HepG2 (cell line): ENCODE data around the gene FTL. TPM values are rescaled to one million over a fixed set of nuclear protein-coding genes. Genes with fewer than 3 reads are reported as not detected.

ENCODE experiments used
- AGO2 ChIP-seq: fragments of 200-400 bp; formaldehyde crosslinking; optimal IDR thresholded peaks from 2 replicates; pipeline ENCODE3; 2017; ENCODE audit warnings: mild to moderate bottlenecking, low read depth, low read length, moderate library complexity
- ARNT2 ChIP-seq: sonication (generic); formaldehyde crosslinking; IDR thresholded peaks from 2 replicates; pipeline ENCODE4 v1.8.0; 2022; ENCODE audit warnings: mild to moderate bottlenecking, low read depth, missing genetic modification reagents, moderate library complexity
- CHD4 ChIP-seq: fragments of 200-600 bp; sonication (generic); IDR thresholded peaks from 2 replicates; pipeline ENCODE4 v1.7.0; 2017; ENCODE audit warnings: mild to moderate bottlenecking, low read length, borderline replicate concordance
- DMTF1 ChIP-seq: sonication (generic); formaldehyde crosslinking; IDR thresholded peaks from 2 replicates; pipeline ENCODE4 v1.4.0; 2020; ENCODE audit warnings: mild to moderate bottlenecking, missing genetic modification reagents
- DPF2 ChIP-seq: sonication (generic); formaldehyde crosslinking; IDR thresholded peaks from 2 replicates; pipeline ENCODE4 v1.4.0; 2020; ENCODE audit warnings: mild to moderate bottlenecking, low read depth, missing genetic modification reagents, borderline replicate concordance
- ISL2 ChIP-seq: sonication (generic); formaldehyde crosslinking; IDR thresholded peaks from 2 replicates; pipeline ENCODE4 v1.5.0; 2020; ENCODE audit warnings: missing genetic modification reagents
- ISX ChIP-seq: sonication (generic); formaldehyde crosslinking; conservative IDR thresholded peaks from 2 replicates; pipeline ENCODE4 v1.5.0; 2020; ENCODE audit warnings: missing genetic modification reagents
- KDM5A ChIP-seq: fragments of 200-600 bp; sonication (generic); IDR thresholded peaks from 2 replicates; pipeline ENCODE4 v1.7.0; 2018; ENCODE audit warnings: antibody characterized with exemption, mild to moderate bottlenecking, low read length, borderline replicate concordance
- MED1 ChIP-seq: sonication (generic); formaldehyde crosslinking; IDR thresholded peaks from 2 replicates; pipeline ENCODE4 v1.4.0; 2020; ENCODE audit warnings: missing genetic modification reagents
- REL ChIP-seq: sonication (generic); formaldehyde crosslinking; conservative IDR thresholded peaks from 2 replicates; pipeline ENCODE4 v1.8.0; 2022; ENCODE audit warnings: mild to moderate bottlenecking, missing genetic modification reagents, moderate library complexity
- SRY ChIP-seq: sonication (generic); formaldehyde crosslinking; IDR thresholded peaks from 2 replicates; pipeline ENCODE4 v1.8.0; 2022; ENCODE audit warnings: mild to moderate bottlenecking, missing genetic modification reagents
- ZBTB7B ChIP-seq: sonication (generic); formaldehyde crosslinking; IDR thresholded peaks from 2 replicates; pipeline ENCODE4 v1.4.0; 2020; ENCODE audit warnings: missing genetic modification reagents
- ZNF274 ChIP-seq: sonication (generic); formaldehyde crosslinking; IDR thresholded peaks from 2 replicates; pipeline ENCODE4 v1.5.1; 2020; ENCODE audit warnings: mild to moderate bottlenecking, missing genetic modification reagents
- ZNF335 ChIP-seq: sonication (generic); formaldehyde crosslinking; IDR thresholded peaks from 2 replicates; pipeline ENCODE4 v1.4.0; 2020; ENCODE audit warnings: missing genetic modification reagents
- ZNF350 ChIP-seq: sonication (generic); formaldehyde crosslinking; IDR thresholded peaks from 2 replicates; pipeline ENCODE4 v1.4.0; 2020; ENCODE audit warnings: mild to moderate bottlenecking, low read depth, missing genetic modification reagents, borderline replicate concordance
- ZNF616 ChIP-seq: sonication (generic); formaldehyde crosslinking; IDR thresholded peaks from 2 replicates; pipeline ENCODE4 v1.5.0; 2020; ENCODE audit warnings: low read depth, mild to moderate bottlenecking, missing genetic modification reagents
- ZNF781 ChIP-seq: sonication (generic); formaldehyde crosslinking; IDR thresholded peaks from 2 replicates; pipeline ENCODE4 v1.5.1; 2020; ENCODE audit warnings: borderline replicate concordance, mild to moderate bottlenecking, missing genetic modification reagents; ENCODE audit errors: not compliant biosample characterization
- polyA plus RNA-seq, 8 experiments: library from polyadenylated mRNA; depleted of rRNA in 3 of 8; stranded (reverse) in 7 of 8; unstranded in 1 of 8; fragments of >200 nt; fragmentation: Illumina TruSeq in 4 of 8; extraction: Trizol in 4 of 8; gene quantifications; 2 replicates each; pipeline versions ENCODE4 v1.2.1 to v1.2.3, GENCODE V29; 2011 to 2016; ENCODE audit warnings: low read depth in 4 of 8, missing spikeins in 1 of 8, mixed read lengths in 1 of 8; ENCODE audit not compliant: insufficient read depth in 1 of 8
- total RNA-seq, 5 experiments: library from RNA; depleted of rRNA; stranded (reverse); fragments of >200 nt; fragmentation: Illumina TruSeq; extraction: Trizol; gene quantifications; 2 replicates each; pipeline ENCODE4 v1.2.3, GENCODE V29; 2016; ENCODE audit warnings: low read depth in 1 of 5
- TF ChIP-seq, protein P1 (sequence below): sonication (generic); formaldehyde crosslinking; IDR thresholded peaks from 2 replicates; pipeline ENCODE4 v1.5.1; 2020; ENCODE audit warnings: mild to moderate bottlenecking, moderate library complexity, missing genetic modification reagents
- TF ChIP-seq, protein P2 (sequence below): sonication (generic); formaldehyde crosslinking; IDR thresholded peaks from 2 replicates; pipeline ENCODE4 v1.4.0; 2020; ENCODE audit warnings: mild to moderate bottlenecking, missing genetic modification reagents

The FTL gene
- total and polyA plus RNA-seq, 2 of the 13 experiments (the other 11 are each of a cell fraction or from before 2014, with no cell fraction given) = 2,721 to 8,800 TPM

DNA sequence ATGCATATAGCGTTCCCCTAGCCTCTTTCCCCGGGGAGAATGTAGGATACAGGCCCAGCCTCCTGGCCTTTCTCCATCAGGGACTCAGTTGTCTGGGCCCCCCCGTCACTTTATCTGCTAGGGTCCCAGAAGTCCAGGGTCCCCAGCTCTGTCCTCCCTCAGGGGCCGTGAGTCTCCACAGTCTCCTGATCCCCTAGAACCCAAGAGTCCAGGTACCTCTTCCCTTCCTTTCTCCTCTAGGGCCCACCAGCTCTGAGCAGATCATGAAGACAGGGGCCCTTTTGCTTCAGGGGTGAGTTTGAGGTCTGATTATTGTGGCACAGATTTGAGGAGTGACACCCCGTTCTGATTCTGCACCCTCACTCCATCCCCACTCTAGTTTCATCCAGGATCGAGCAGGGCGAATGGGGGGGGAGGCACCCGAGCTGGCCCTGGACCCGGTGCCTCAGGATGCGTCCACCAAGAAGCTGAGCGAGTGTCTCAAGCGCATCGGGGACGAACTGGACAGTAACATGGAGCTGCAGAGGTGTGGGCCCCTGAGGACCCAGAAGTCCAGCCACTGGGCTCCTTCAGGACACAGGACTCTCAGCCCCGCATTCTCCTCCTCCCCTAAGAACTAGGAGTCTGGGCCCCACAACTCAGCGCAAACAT lies 9.7 kb upstream of the FTL start (continued):
- TF ChIP-seq, protein P1, sequence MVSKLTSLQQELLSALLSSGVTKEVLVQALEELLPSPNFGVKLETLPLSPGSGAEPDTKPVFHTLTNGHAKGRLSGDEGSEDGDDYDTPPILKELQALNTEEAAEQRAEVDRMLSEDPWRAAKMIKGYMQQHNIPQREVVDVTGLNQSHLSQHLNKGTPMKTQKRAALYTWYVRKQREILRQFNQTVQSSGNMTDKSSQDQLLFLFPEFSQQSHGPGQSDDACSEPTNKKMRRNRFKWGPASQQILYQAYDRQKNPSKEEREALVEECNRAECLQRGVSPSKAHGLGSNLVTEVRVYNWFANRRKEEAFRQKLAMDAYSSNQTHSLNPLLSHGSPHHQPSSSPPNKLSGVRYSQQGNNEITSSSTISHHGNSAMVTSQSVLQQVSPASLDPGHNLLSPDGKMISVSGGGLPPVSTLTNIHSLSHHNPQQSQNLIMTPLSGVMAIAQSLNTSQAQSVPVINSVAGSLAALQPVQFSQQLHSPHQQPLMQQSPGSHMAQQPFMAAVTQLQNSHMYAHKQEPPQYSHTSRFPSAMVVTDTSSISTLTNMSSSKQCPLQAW (CRISPR knock-in tag) = no peak; the same call in 1 of the 2 replicates
- TF ChIP-seq ISL2 (CRISPR knock-in tag) (0 out of 2 replicates have a peak, but pooled peaks have one; percentile 18), ZNF781 (peak; percentile 58), SRY (CRISPR knock-in tag) (0 out of 2 replicates have a peak, but pooled peaks have one; percentile 28), MED1 (peak; percentile 0; the same call in 1 of the 2 replicates), DMTF1 (CRISPR knock-in tag) (0 out of 2 replicates have a peak, but pooled peaks have one; percentile 27), ZBTB7B (peak; percentile 59; the same call in 1 of the 2 replicates), ZNF350 (0 out of 2 replicates have a peak, but pooled peaks have one; percentile 18), AGO2 (peak; percentile 16), CHD4 (no peak), KDM5A (peak; percentile 37; the same call in 1 of the 2 replicates), ZNF274 (CRISPR knock-in tag) (0 out of 2 replicates have a peak, but pooled peaks have one; percentile 16), ARNT2 (CRISPR knock-in tag) (0 out of 2 replicates have a peak, but pooled peaks have one; percentile 46), ZNF335 (CRISPR knock-in tag) (no peak), ISX (CRISPR knock-in tag) (0 out of 2 replicates have a peak, but pooled peaks have one; percentile 8), REL (0 out of 2 replicates have a peak, but pooled peaks have one; percentile 31), ZNF616 (CRISPR knock-in tag) (0 out of 2 replicates have a peak, but pooled peaks have one; percentile 7), DPF2 (0 out of 2 replicates have a peak, but pooled peaks have one; percentile 22)
- TF ChIP-seq, protein P2, sequence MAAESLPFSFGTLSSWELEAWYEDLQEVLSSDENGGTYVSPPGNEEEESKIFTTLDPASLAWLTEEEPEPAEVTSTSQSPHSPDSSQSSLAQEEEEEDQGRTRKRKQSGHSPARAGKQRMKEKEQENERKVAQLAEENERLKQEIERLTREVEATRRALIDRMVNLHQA (CRISPR knock-in tag) = no peak
